GM18517 (cell line): ENCODE results near the gene CFAP90.

Experiments used
- ATAC-seq: cut with Tn5 transposase; IDR thresholded peaks from one replicate; pipeline ENCODE4 v1.9.1; 2021; ENCODE audit warnings: mild to moderate bottlenecking, moderate library complexity; ENCODE audit not compliant: unreplicated experiment

CFAP90 gene

DNA sequence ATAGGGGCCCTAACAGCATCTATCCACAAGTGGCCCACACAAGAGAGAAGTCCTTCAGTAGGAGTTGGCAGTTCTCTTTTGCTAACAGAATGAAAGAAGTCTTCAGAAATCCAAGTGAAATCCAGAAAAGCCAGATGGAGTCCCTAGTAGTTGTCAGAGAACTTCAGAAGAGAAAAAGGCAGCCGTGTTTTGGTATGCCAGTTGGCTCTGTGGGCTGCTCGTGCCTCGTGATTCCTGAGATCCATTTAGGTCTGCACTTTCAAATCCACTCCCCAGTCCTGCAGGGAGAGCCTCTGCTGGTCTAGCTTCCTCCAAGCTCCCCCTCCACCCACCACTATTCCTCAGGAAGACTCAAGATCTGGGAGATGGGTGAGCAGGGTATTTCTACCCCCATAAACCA lies 69.0 kb downstream of the CFAP90 start:
- ATAC-seq: no peak
